Mesodermal cell (in vitro differentiated cells): ENCODE measurements around the gene GTPBP1. TPM values are rescaled to one million over a fixed set of nuclear protein-coding genes. Genes with fewer than 3 reads are reported as not detected.
A peak's percentile ranks its signal among the peaks of the same experiment; 100 is the strongest.

Source experiments
- H3K27ac ChIP-seq: 2 replicates; pipeline ENCODE4 v1.7.0; 2013; ENCODE audit warnings: mild to moderate bottlenecking, low read depth, low read length, moderate library complexity; ENCODE audit not compliant: severe bottlenecking
- H3K36me3 ChIP-seq: 2 replicates; pipeline ENCODE4 v1.7.1; 2013; ENCODE audit warnings: mild to moderate bottlenecking, low read length, moderate library complexity; ENCODE audit not compliant: control insufficient read depth, insufficient read depth
- H3K4me1 ChIP-seq: one replicate; pipeline ENCODE4 v1.7.1; 2013; ENCODE audit warnings: mild to moderate bottlenecking, low read length; ENCODE audit not compliant: insufficient read depth, control insufficient read depth, poor library complexity, severe bottlenecking
- H3K4me3 ChIP-seq: 2 replicates; pipeline ENCODE4 v1.7.0; 2013; ENCODE audit warnings: low read length, control low read depth, mild to moderate bottlenecking; ENCODE audit not compliant: insufficient read depth, poor library complexity, severe bottlenecking; ENCODE audit errors: extremely low read depth
- H3K9me3 ChIP-seq: 2 replicates; pipeline ENCODE4 v1.7.1; 2013; ENCODE audit warnings: mild to moderate bottlenecking, low read length, moderate library complexity; ENCODE audit not compliant: control insufficient read depth
- WGBS, 2 experiments: methylation state at CpG; one replicate each; pipeline ENCODE4 v1.1.5; 2013; ENCODE audit warnings: missing lambda C conversion rate in 2 of 2; ENCODE audit not compliant: insufficient coverage in 2 of 2; 5-methylcytosine and 5-hydroxymethylcytosine counted together
- polyA plus RNA-seq, 2 experiments: library from polyadenylated mRNA; stranded (reverse); fragments of 50-300 nt; gene quantifications; one replicate each; pipeline ENCODE4 v1.2.3, GENCODE V29; 2013

Gene GTPBP1
- 44.4 TPM for polyA plus RNA-seq (2013, experiment 1 of 2)
- 39.6 TPM for polyA plus RNA-seq (2013, experiment 2 of 2)

- 0 to 1% methylated on average over 42 to 55 of the region's 55 CpGs for WGBS, 2 experiments
- Histone ChIP-seq H3K4me1 (peaks cover 20% of the 10 kb centered on the region), H3K36me3 (peaks cover 19% of the 10 kb centered on the region), H3K4me3 (peak within 1 kb of the TSS; percentile 84), H3K9me3 (no peaks in the 10 kb centered on the region), H3K27ac (peak within 1 kb of the TSS; percentile 88)
Observed at GRCh38 chr22:38705235-38706100, at the start of gene GTPBP1. Gene GTPBP1 (plus strand): TSS chr22:38705944. CDS start chr22:38705956, 12 bp downstream.

- WGBS, 2 experiments, result 0 to 1% methylated on average over 40 to 47 of the region's 66 CpGs
- H3K4me1 ChIP-seq, result no peaks in the 10 kb centered on the region
- peak within 1 kb of the TSS; percentile 97 for H3K27ac ChIP-seq
Observed at GRCh38 chr22:38656256-38657044, 49.3 kb upstream of the GTPBP1 start, which contains the start of the genes CBY1 and FAM227A. Gene CBY1 (plus strand): TSS chr22:38656638. CDS start chr22:38668055, 11,417 bp downstream. Gene FAM227A (minus strand): TSS chr22:38656392. CDS start chr22:38650168, 6,224 bp downstream.

GRCh38 chr22:38657045-38657909 lies 48.5 kb upstream of the GTPBP1 start:
- H3K36me3 ChIP-seq, result peaks cover 10% of the 10 kb centered on the region
- 22 to 28% methylated on average over 11 to 13 of the region's 16 CpGs for WGBS, 2 experiments
- H3K4me3 ChIP-seq, result peak overlapping the region; percentile 87
- no peaks in the 10 kb centered on the region for H3K9me3 ChIP-seq
- H3K4me1 ChIP-seq, result no peaks in the 10 kb centered on the region
- H3K27ac ChIP-seq, result no peak overlapping the region

More at GRCh38 chr22:38656256-38657044, 49.3 kb upstream of the GTPBP1 start, which contains the start of the genes CBY1 and FAM227A:
- Histone ChIP-seq H3K36me3 (peaks cover 6% of the 10 kb centered on the region), H3K4me3 (peak within 1 kb of the TSS; percentile 87), H3K9me3 (no peaks in the 10 kb centered on the region)

GRCh38 chr22:38674888-38675287 lies 30.9 kb upstream of the GTPBP1 start:
- Histone ChIP-seq H3K36me3 (peaks cover 25% of the 10 kb centered on the region), H3K27ac (no peak overlapping the region), H3K9me3 (no peaks in the 10 kb centered on the region), H3K4me3 (no peak overlapping the region), H3K4me1 (no peaks in the 10 kb centered on the region)
- WGBS, 2 experiments, result 94 to 98% methylated on average over 5 of the region's 5 CpGs

- H3K4me3 ChIP-seq, result no peak overlapping the region
- H3K27ac ChIP-seq, result no peak overlapping the region
- H3K9me3 ChIP-seq, result no peaks in the 10 kb centered on the region
- H3K4me1 ChIP-seq, result no peaks in the 10 kb centered on the region
- WGBS, 2 experiments, result 88 to 100% methylated on average over 3 of the region's 3 CpGs
- peaks cover 22% of the 10 kb centered on the region for H3K36me3 ChIP-seq
Observed at GRCh38 chr22:38675833-38676232, 29.9 kb upstream of the GTPBP1 start.

GRCh38 chr22:38681582-38682335 lies 24.0 kb upstream of the GTPBP1 start, which contains the start of gene TOMM22:
Gene TOMM22 (plus strand): TSS chr22:38681957. CDS start chr22:38681979, 22 bp downstream.
- H3K9me3 ChIP-seq, result peaks cover 10% of the 10 kb centered on the region
- 1% methylated on average over 43 to 49 of the region's 60 CpGs for WGBS, 2 experiments
- H3K27ac ChIP-seq, result peak within 1 kb of the TSS; percentile 46

GRCh38 chr22:38684895-38685294 lies 20.8 kb upstream of the GTPBP1 start:
- 93 to 100% methylated on average over 6 to 8 of the region's 9 CpGs for WGBS, 2 experiments
- Histone ChIP-seq H3K9me3 (peaks cover 10% of the 10 kb centered on the region), H3K36me3 (peaks cover 70% of the 10 kb centered on the region), H3K27ac (no peak overlapping the region), H3K4me1 (no peaks in the 10 kb centered on the region), H3K4me3 (no peak overlapping the region)

More at GRCh38 chr22:38681582-38682335, 24.0 kb upstream of the GTPBP1 start, which contains the start of gene TOMM22:
- Histone ChIP-seq H3K36me3 (peaks cover 38% of the 10 kb centered on the region), H3K4me1 (no peaks in the 10 kb centered on the region), H3K4me3 (peak within 1 kb of the TSS; percentile 96)

- Histone ChIP-seq H3K36me3 (peaks cover 76% of the 10 kb centered on the region), H3K4me3 (no peak overlapping the region), H3K27ac (no peak overlapping the region), H3K9me3 (peaks cover 10% of the 10 kb centered on the region), H3K4me1 (no peaks in the 10 kb centered on the region)
- 100% methylated on average over 1 of the region's 1 CpG; no CpG with 5 or more reads in 1 of the 2 experiments for WGBS, 2 experiments
Observed at GRCh38 chr22:38685761-38686160, 20.0 kb upstream of the GTPBP1 start.

- H3K27ac ChIP-seq, result no peak overlapping the region
- no peaks in the 10 kb centered on the region for H3K4me1 ChIP-seq
- no peaks in the 10 kb centered on the region for H3K9me3 ChIP-seq
- H3K36me3 ChIP-seq, result peaks cover 80% of the 10 kb centered on the region
- no CpG with 5 or more reads among the region's 1 CpG for WGBS, 2 experiments
- no peak overlapping the region for H3K4me3 ChIP-seq
Observed at GRCh38 chr22:38689651-38690050, 16.1 kb upstream of the GTPBP1 start.
